Heart left ventricle (tissue), 16 donors: ENCODE data around the gene SNRPE. TPM values are rescaled to one million over a fixed set of nuclear protein-coding genes. Genes with fewer than 3 reads are reported as not detected.
"Not testable (repeated sequence)": the region's sequence is repeated elsewhere in the genome, so short reads cannot be mapped to it uniquely, and the experiment has no call there.

ENCODE experiments used
- ATAC-seq, 4 donors: fragments of 200-7000 bp; cut with Tn5 transposase; one replicate each; pipeline ENCODE4 v1.9.1; 2020 to 2022; ENCODE audit warnings: moderate library complexity in 4 of 4, mild to moderate bottlenecking in 3 of 4, moderate number of reproducible peaks in 1 of 4
- DNase-seq, 5 donors: peaks; one replicate each; pipeline ENCODE4 v3.0.0-alpha.2; 2020
- H3K27ac ChIP-seq, 12 donors: fragments of 200-600 bp; sonication (generic) in 4 of 12; one replicate each; pipeline versions ENCODE4 v1.5.0 to v1.8.0; 2016 to 2022; ENCODE audit warnings: mild to moderate bottlenecking in 2 of 12
- H3K27me3 ChIP-seq, 9 donors: fragments of 200-600 bp; sonication (generic) in 2 of 9; one replicate each; pipeline versions ENCODE4 v1.5.1 to v1.8.0; 2016 to 2022; ENCODE audit warnings: mild to moderate bottlenecking in 3 of 9
- H3K36me3 ChIP-seq, 9 donors: fragments of 200-600 bp; sonication (generic) in 2 of 9; one replicate each; pipeline versions ENCODE4 v1.5.0 to v1.8.0; 2018 to 2022; ENCODE audit warnings: mild to moderate bottlenecking in 2 of 9
- H3K4me1 ChIP-seq, 12 donors: fragments of 200-600 bp; sonication (generic) in 4 of 12; one replicate each; pipeline versions ENCODE4 v1.5.0 to v1.8.0; 2016 to 2022; ENCODE audit warnings: mild to moderate bottlenecking in 3 of 12
- H3K4me3 ChIP-seq, 12 donors: fragments of 200-600 bp; sonication (generic) in 4 of 12; one replicate each; pipeline versions ENCODE4 v1.5.0 to v1.8.0; 2017 to 2022; ENCODE audit warnings: mild to moderate bottlenecking in 9 of 12, moderate library complexity in 4 of 12
- H3K9me3 ChIP-seq, 12 donors: fragments of 200-600 bp; sonication (generic) in 4 of 12; one replicate each; pipeline versions ENCODE4 v1.5.0 to v1.8.0; 2016 to 2022; ENCODE audit warnings: mild to moderate bottlenecking in 1 of 12
- CTCF ChIP-seq, 12 donors: fragments of 200-600 bp; sonication (generic) in 4 of 12; IDR thresholded peaks; one replicate each; pipeline versions ENCODE4 v1.5.0 to v1.8.0; 2018 to 2022; ENCODE audit warnings: antibody characterized with exemption in 12 of 12, mild to moderate bottlenecking in 5 of 12
- POLR2A ChIP-seq, 2 donors: fragments of 450-650 bp; IDR thresholded peaks; one replicate each; pipeline ENCODE4 v1.6.1; 2017; ENCODE audit warnings: antibody characterized with exemption in 2 of 2, mild to moderate bottlenecking in 2 of 2, moderate library complexity in 2 of 2
- WGBS, 4 donors: extraction: QIAGEN DNeasy Blood & Tissue Kit in 2 of 4; methylation state at CpG; one replicate each; pipeline versions ENCODE4 v1.1.5 to v1.1.7; 2013 to 2018; 5-methylcytosine and 5-hydroxymethylcytosine counted together
- intact Hi-C, 10 donors: fragments of 100-400 bp; cut with DNase I; formaldehyde crosslinking; loops; one replicate each; pipeline versions ENCODE4 v1.11.1 to v1.14.2; 2022
- polyA plus RNA-seq, 2 donors: library from polyadenylated mRNA; stranded (reverse); fragments of 200-250 nt; gene quantifications; one replicate each; pipeline ENCODE4 v1.2.3, GENCODE V29; 2013
- total RNA-seq, 9 donors: library from RNA; depleted of rRNA in 2 of 9; stranded (reverse); fragments of >200 nt in 2 of 9; fragmentation: NEBNext Ultra II Directional in 3 of 9; extraction: Animal tissue kit (Norgen Biotek cat#: 25700) in 3 of 9; gene quantifications; one replicate each; pipeline versions ENCODE4 v1.1.0 to v1.2.4, GENCODE V29; 2016 to 2023
- donor health status: ischemic (EF 13 %, LVEDD 7.1; RV severe dilation, severe dysfunction).
- donor health status: healthy with polysubstance abuse.
- donor health status: DM: no; HTN: yes; CAD: no.
- donor health status: DM: no; HTN: no; CAD: no.
- donor health status: ischemic (EF 25% LVEDD 6.9; RV normal size, moderate dysfunction).
- donor health status: ischemic (EF 25% LVEDD 5.7; RV mildly dilated, moderate dysfunction).
- donor health status: healthy.
- donor health status: DM: yes; HTN: yes; CAD: no.
- donor health status: ischemic (EF 35%, LVEDD 5.7; RV mildly dilated, moderate dysfunction).
- donor health status: nonischemic (EF 11% LVEDD 7.7; RV severe dilation, severe dysfunction).
- donor health status: DM: yes; HTN: yes; CAD: no.
- donor health status: PGD.
- donor health status: ischemic (EF 29% LVEDD 5.4; RV normal size, mild dysfunction).
- donor health status: nonischemic (EF 23%, LVEDD 6.1; RV moderate dilation, normal function).

SNRPE gene
- total and polyA plus RNA-seq, 11 donors, result 17.7 to 124 (median 59.2) TPM

GRCh38 chr1:203823306-203823705 lies 38.1 kb upstream of the SNRPE start:
- Histone ChIP-seq H3K27ac (no peak overlapping the region), H3K4me1 (no peaks in the 10 kb centered on the region), H3K27me3 (no peaks in the 10 kb centered on the region), H3K4me3 (no peak overlapping the region), H3K36me3 (peaks cover 0 to 99% (median 92%) of the 10 kb centered on the region in 9 donors), H3K9me3 (no peaks in the 10 kb centered on the region)
- intact Hi-C loops, result loop anchor here in 1 of 10 donors (10.0 kb wide), 1 partner anchor 99 kb away; no protein-coding TSS in a partner anchor
- ATAC-seq (no peak), DNase-seq (no peak)
- no peak for TF ChIP-seq POLR2A (IDR thresholded peaks at IDR 0.05)
- 88 to 100% (median 92%) methylated on average over 1 of the region's 1 CpG for WGBS, 4 donors

GRCh38 chr1:203826175-203826574 lies 35.2 kb upstream of the SNRPE start:
- ATAC-seq, result no peak
- H3K27me3 ChIP-seq, result no peaks in the 10 kb centered on the region
- H3K27ac ChIP-seq, result no peak overlapping the region
- DNase-seq, result no peak
- H3K4me3 ChIP-seq, result no peak overlapping the region
- H3K36me3 ChIP-seq, result peaks cover 0 to 99% (median 92%) of the 10 kb centered on the region in 9 donors
- intact Hi-C loops, result loop anchor here in 1 of 10 donors (10.0 kb wide), 1 partner anchor 101 kb away; no protein-coding TSS in a partner anchor
- no peaks in the 10 kb centered on the region for H3K9me3 ChIP-seq
- TF ChIP-seq POLR2A (IDR thresholded peaks at IDR 0.05) (no peak), CTCF (IDR thresholded peaks at IDR 0.05) (no peak)
- 90 to 96% (median 93%) methylated on average over 2 of the region's 2 CpGs for WGBS, 4 donors
- H3K4me1 ChIP-seq, result peaks cover 0 to 16% (median 0%) of the 10 kb centered on the region in 12 donors

GRCh38 chr1:203828002-203828401 lies 33.4 kb upstream of the SNRPE start:
- no peak for ATAC-seq
- H3K36me3 ChIP-seq, result peaks cover 4 to 99% (median 92%) of the 10 kb centered on the region in 9 donors
- H3K9me3 ChIP-seq, result no peaks in the 10 kb centered on the region
- no peak overlapping the region for H3K27ac ChIP-seq
- H3K4me3 ChIP-seq, result no peak overlapping the region
- no peaks in the 10 kb centered on the region for H3K27me3 ChIP-seq
- TF ChIP-seq POLR2A (IDR thresholded peaks at IDR 0.05) (no peak), CTCF (IDR thresholded peaks at IDR 0.05) (no peak)
- H3K4me1 ChIP-seq, result peaks cover 0 to 16% (median 0%) of the 10 kb centered on the region in 12 donors
- intact Hi-C loops, result loop anchor here in 1 of 10 donors (10.0 kb wide), 1 partner anchor 103 kb away; no protein-coding TSS in a partner anchor
- WGBS, 4 donors, result 86 to 92% (median 87%) methylated on average over 5 of the region's 5 CpGs
- no peak for DNase-seq

- TF ChIP-seq POLR2A (IDR thresholded peaks at IDR 0.05), result no peak
- TF ChIP-seq CTCF (IDR thresholded peaks at IDR 0.05), result no peak
- Histone ChIP-seq H3K4me3 (no peak overlapping the region), H3K9me3 (no peaks in the 10 kb centered on the region), H3K4me1 (peaks cover 0 to 16% (median 0%) of the 10 kb centered on the region in 12 donors), H3K27ac (peak overlapping the region in 2 of 12 donors; percentile 44 to 85), H3K27me3 (no peaks in the 10 kb centered on the region), H3K36me3 (peaks cover 4 to 99% (median 92%) of the 10 kb centered on the region in 9 donors)
- intact Hi-C loops, result loop anchor here in 1 of 10 donors (10.0 kb wide), 1 partner anchor 104 kb away; no protein-coding TSS in a partner anchor
- WGBS, 4 donors, result 33 to 61% (median 39%) methylated on average over 1 of the region's 1 CpG
- ATAC-seq (no peak), DNase-seq (no peak)
These were observed 32.9 kb upstream of the SNRPE start for GRCh38 chr1:203828503-203828902.

- WGBS, 4 donors, result 66 to 72% (median 69%) methylated on average over 5 of the region's 5 CpGs
- ATAC-seq, result peak; percentile 32 to 69 (median 52)
These were observed 32.2 kb upstream of the SNRPE start for GRCh38 chr1:203829247-203829646.

More at GRCh38 chr1:203829247-203829646, 32.2 kb upstream of the SNRPE start:
- H3K4me3 ChIP-seq, H3K27me3 ChIP-seq, DNase-seq, H3K9me3 ChIP-seq: not testable (repeated sequence)
- intact Hi-C loops, result loop anchor here in 1 of 10 donors (10.0 kb wide), 1 partner anchor 104 kb away; no protein-coding TSS in a partner anchor
- Histone ChIP-seq H3K27ac (peak overlapping the region in 3 of 12 donors; percentile 13 to 85 (median 44)), H3K36me3 (peaks cover 4 to 99% (median 92%) of the 10 kb centered on the region in 9 donors), H3K4me1 (peaks cover 0 to 16% (median 0%) of the 10 kb centered on the region in 12 donors)
